Measurements from ENCODE around the gene ERMP1. TPM values are rescaled to one million over a fixed set of nuclear protein-coding genes. Genes with fewer than 3 reads are reported as not detected.

Gene ERMP1
- polyA plus RNA-seq, 1 of the 3 experiments (the other 2 are of a cell fraction) = 5.9 TPM

GRCh38 chr9:5750569-5750968 is 82.3 kb downstream of the ERMP1 start:
- no peak overlapping the region for H2AFZ ChIP-seq (ENCODE audit: low read depth)
- no peak overlapping the region for H3K4me2 ChIP-seq
- no peak for DNase-seq
- WGBS (ENCODE audit: low lambda C conversion rate) = 93% methylated on average over 1 of the region's 1 CpG
- no peaks in the 10 kb centered on the region; the same call in 1 of the 2 replicates for H3K9me3 ChIP-seq
- no peak overlapping the region for H3K4me3 ChIP-seq (ENCODE audit: low read depth in 2 of 2, low read length in 1 of 2)
- no peaks in the 10 kb centered on the region for H3K9me2 ChIP-seq
- TF ChIP-seq GATA2 (CRISPR knock-in tag; IDR thresholded peaks at IDR 0.05) = no peak
- no peak for TF ChIP-seq FOXJ3 (CRISPR knock-in tag; IDR thresholded peaks at IDR 0.05)
- no peak for TF ChIP-seq REST (IDR thresholded peaks at IDR 0.05; ENCODE audit: low read depth, low read length)
- no peak for TF ChIP-seq RXRA (IDR thresholded peaks at IDR 0.05; ENCODE audit: borderline replicate concordance, low read depth)
- no peak for TF ChIP-seq MAX (IDR thresholded peaks at IDR 0.05; ENCODE audit: low read depth)
- no peak for TF ChIP-seq ZBTB33 (IDR thresholded peaks at IDR 0.05; ENCODE audit: borderline replicate concordance, low read depth)
- TF ChIP-seq FOXM1 (IDR thresholded peaks at IDR 0.05; ENCODE audit: low read depth) = no peak
- TF ChIP-seq EZH2phosphoT487 (IDR thresholded peaks at IDR 0.05; ENCODE audit: borderline replicate concordance, low read depth) = no peak
- H3K27me3 ChIP-seq (ENCODE audit: insufficient read depth) = no peaks in the 10 kb centered on the region
- ChIA-PET CTCF (interaction anchor here (1.2 kb wide), 1 partner anchor 82 kb away, joined by 3 read pairs; the partner anchor contains the start of gene ERMP1), POLR2A (no interaction called here)
- no peak overlapping the region for H3K27ac ChIP-seq (ENCODE audit: low read depth in 2 of 2, low read length in 1 of 2)
- H4K20me1 ChIP-seq (ENCODE audit: insufficient read depth) = no peaks in the 10 kb centered on the region
- H3K9ac ChIP-seq = no peak overlapping the region
- peaks cover 62 to 85% of the 10 kb centered on the region in 2 experiments for H3K36me3 ChIP-seq (replicated peaks in 1 of 2; ENCODE audit: control insufficient read depth in 1 of 2, insufficient read depth in 2 of 2, low read length in 1 of 2)
- H3F3A ChIP-seq (replicated peaks; ENCODE audit: insufficient read depth) = peaks cover 6% of the 10 kb centered on the region
- H3K79me2 ChIP-seq (ENCODE audit: insufficient read depth) = no peaks in the 10 kb centered on the region; the same call in none of the 2 replicates
- no peaks in the 10 kb centered on the region for H3K4me1 ChIP-seq (ENCODE audit: control insufficient read depth in 1 of 2, insufficient read depth in 2 of 2, low read depth in 1 of 2, low read length in 1 of 2)

- no peaks in the 10 kb centered on the region; the same call in none of the 2 replicates for H3K79me2 ChIP-seq (ENCODE audit: insufficient read depth)
- H3K36me3 ChIP-seq (replicated peaks in 1 of 2; ENCODE audit: control insufficient read depth in 1 of 2, insufficient read depth in 2 of 2, low read length in 1 of 2) = peaks cover 70 to 86% of the 10 kb centered on the region in 2 experiments
- no peak for TF ChIP-seq REST (IDR thresholded peaks at IDR 0.05; ENCODE audit: low read depth, low read length)
- no peak for TF ChIP-seq CHD2 (IDR thresholded peaks at IDR 0.05; ENCODE audit: low read length, partially characterized antibody)
- no peak for TF ChIP-seq TEAD4 (IDR thresholded peaks at IDR 0.05; ENCODE audit: borderline replicate concordance, insufficient read depth)
- TF ChIP-seq GABPA (IDR thresholded peaks at IDR 0.05; ENCODE audit: low read depth) = no peak
- no peak for TF ChIP-seq IRF3 (IDR thresholded peaks at IDR 0.05; ENCODE audit: low read depth, low read length)
- TF ChIP-seq NRF1 (IDR thresholded peaks at IDR 0.05; ENCODE audit: low read depth, low read length) = no peak
- TF ChIP-seq RXRA (IDR thresholded peaks at IDR 0.05; ENCODE audit: borderline replicate concordance, low read depth) = no peak
- no peaks in the 10 kb centered on the region for H3K9me2 ChIP-seq
- H3K4me3 ChIP-seq (ENCODE audit: low read depth in 2 of 2, low read length in 1 of 2) = no peak overlapping the region
- H3K9me3 ChIP-seq = no peaks in the 10 kb centered on the region; the same call in 1 of the 2 replicates
- CTCF ChIA-PET = interaction anchor here (0.6 to 1.7 kb wide), 4 partner anchors 14 to 47 kb away, joined by 3 to 5 read pairs (median 3); no protein-coding TSS in a partner anchor
- H4K20me1 ChIP-seq (ENCODE audit: insufficient read depth) = no peaks in the 10 kb centered on the region
- POLR2A ChIA-PET = no interaction called here
- H3K27ac ChIP-seq (ENCODE audit: low read depth in 2 of 2, low read length in 1 of 2) = no peak overlapping the region
- no peak overlapping the region for H3K9ac ChIP-seq
- H3F3A ChIP-seq (replicated peaks; ENCODE audit: insufficient read depth) = peaks cover 6% of the 10 kb centered on the region
- H3K4me1 ChIP-seq (ENCODE audit: control insufficient read depth in 1 of 2, insufficient read depth in 2 of 2, low read depth in 1 of 2, low read length in 1 of 2) = no peaks in the 10 kb centered on the region
- no peak for DNase-seq
- H3K27me3 ChIP-seq (ENCODE audit: insufficient read depth) = no peaks in the 10 kb centered on the region
- WGBS (ENCODE audit: low lambda C conversion rate) = 94% methylated on average over 4 of the region's 4 CpGs
- H2AFZ ChIP-seq (ENCODE audit: low read depth) = no peak overlapping the region
- no peak overlapping the region for H3K4me2 ChIP-seq
Measured at GRCh38 chr9:5749306-5749705, 83.6 kb downstream of the ERMP1 start.
